Renal cortical epithelial cell (primary cell): ENCODE measurements around the gene PXMP2. TPM values are rescaled to one million over a fixed set of nuclear protein-coding genes. Genes with fewer than 3 reads are reported as not detected.

Experiments used
- DNase-seq: peaks from one replicate; pipeline ENCODE4 v3.0.0-alpha.2; 2011; ENCODE audit warnings: low read depth
- total RNA-seq: library from RNA; depleted of rRNA; stranded (reverse); fragments of >200 nt; gene quantifications from 2 replicates; pipeline ENCODE4 v1.2.3, GENCODE V29; 2014

PXMP2 gene
- total RNA-seq, 1 donor from 2014 or later: 10.5 TPM

- no peak for DNase-seq
Measured at GRCh38 chr12:132723015-132723763, 35.8 kb downstream of the PXMP2 start.

- DNase-seq: no peak
Measured at GRCh38 chr12:132723764-132724140, 36.4 kb downstream of the PXMP2 start.

- no peak for DNase-seq
Measured at GRCh38 chr12:132724506-132725241, 37.3 kb downstream of the PXMP2 start.

GRCh38 chr12:132726386-132726785 is 39.0 kb downstream of the PXMP2 start:
- no peak for DNase-seq

GRCh38 chr12:132727091-132727794 is 39.9 kb downstream of the PXMP2 start:
- DNase-seq: no peak

GRCh38 chr12:132728502-132728901 is 41.1 kb downstream of the PXMP2 start:
- DNase-seq: no peak

- DNase-seq: no peak
Measured at GRCh38 chr12:132729541-132730320, 42.3 kb downstream of the PXMP2 start.

GRCh38 chr12:132730353-132730752 is 43.0 kb downstream of the PXMP2 start:
- no peak for DNase-seq

- no peak for DNase-seq
Measured at GRCh38 chr12:132731574-132731973, 44.2 kb downstream of the PXMP2 start.

GRCh38 chr12:132734206-132734605 is 46.8 kb downstream of the PXMP2 start:
- DNase-seq: no peak

- no peak for DNase-seq
Measured at GRCh38 chr12:132735496-132735895, 48.1 kb downstream of the PXMP2 start.

- no peak for DNase-seq
Measured at GRCh38 chr12:132736378-132736777, 49.0 kb downstream of the PXMP2 start.

GRCh38 chr12:132736913-132737312 is 49.5 kb downstream of the PXMP2 start:
- DNase-seq: no peak

GRCh38 chr12:132739600-132740312 is 52.4 kb downstream of the PXMP2 start:
- DNase-seq: no peak

GRCh38 chr12:132740313-132740646 is 52.9 kb downstream of the PXMP2 start:
- DNase-seq: no peak

- DNase-seq: no peak
Measured at GRCh38 chr12:132740652-132741051, 53.3 kb downstream of the PXMP2 start.

GRCh38 chr12:132741620-132742019 is 54.2 kb downstream of the PXMP2 start:
- no peak for DNase-seq

- DNase-seq: no peak
Measured at GRCh38 chr12:132743831-132744230, 56.4 kb downstream of the PXMP2 start.

GRCh38 chr12:132746613-132747012 is 59.2 kb downstream of the PXMP2 start:
- DNase-seq: no peak

- DNase-seq: no peak
Measured at GRCh38 chr12:132747395-132747794, 60.0 kb downstream of the PXMP2 start.

- no peak for DNase-seq
Measured at GRCh38 chr12:132747896-132748295, 60.5 kb downstream of the PXMP2 start.
